Neural cell (in vitro differentiated cells): ENCODE measurements around the gene CLK3. TPM values are rescaled to one million over a fixed set of nuclear protein-coding genes. Genes with fewer than 3 reads are reported as not detected.

ENCODE experiments used
- H2AFZ ChIP-seq: fragments of 200-600, 300-800 bp; sonication (generic), shearing (Covaris generic); 2 replicates; pipeline ENCODE4 v1.6.0; 2014; ENCODE audit warnings: low read depth, mild to moderate bottlenecking, antibody characterized with exemption, low read length, moderate library complexity
- H3F3A ChIP-seq: fragments of 200-600 bp; shearing (Covaris generic); 2 replicates; pipeline ENCODE4 v1.6.1; 2016; ENCODE audit warnings: mild to moderate bottlenecking, moderate library complexity, mixed read lengths, antibody characterized with exemption, low read length; ENCODE audit not compliant: insufficient read depth, poor library complexity, severe bottlenecking
- H3K27ac ChIP-seq: fragments of 200-600, 300-800 bp; sonication (generic), shearing (Covaris generic); 2 replicates; pipeline ENCODE4 v1.5.1; 2014; ENCODE audit warnings: mild to moderate bottlenecking, low read length, moderate library complexity
- H3K27me3 ChIP-seq: fragments of 300-800, 200-600 bp; sonication (generic), shearing (Covaris generic); 2 replicates; pipeline ENCODE4 v1.6.0; 2014; ENCODE audit warnings: mild to moderate bottlenecking, low read depth, low read length, moderate library complexity; ENCODE audit not compliant: insufficient read depth
- H3K36me3 ChIP-seq: fragments of 300-800, 200-600 bp; sonication (generic), shearing (Covaris generic); 2 replicates; pipeline ENCODE4 v1.5.1; 2014; ENCODE audit warnings: mild to moderate bottlenecking, antibody characterized with exemption, low read length, moderate library complexity; ENCODE audit not compliant: insufficient read depth
- H3K4me2 ChIP-seq: fragments of 300-800, 200-600 bp; sonication (generic), shearing (Covaris generic); 2 replicates; pipeline ENCODE4 v1.6.0; 2014; ENCODE audit warnings: mild to moderate bottlenecking, low read length
- H3K4me3 ChIP-seq: fragments of 300-800, 200-600 bp; sonication (generic), shearing (Covaris generic); 2 replicates; pipeline ENCODE4 v1.5.1; 2014; ENCODE audit warnings: mild to moderate bottlenecking, low read length, moderate library complexity
- H3K79me2 ChIP-seq: fragments of 200-600 bp; shearing (Covaris generic); replicated peaks from 2 replicates; pipeline ENCODE4 v1.6.0; 2014; ENCODE audit warnings: mild to moderate bottlenecking, low read length, moderate library complexity; ENCODE audit not compliant: insufficient read depth
- H3K9ac ChIP-seq: fragments of 300-800, 200-600 bp; sonication (generic), shearing (Covaris generic); 2 replicates; pipeline ENCODE4 v1.6.1; 2016; ENCODE audit warnings: mild to moderate bottlenecking, low read length, mixed read lengths
- H3K9me2 ChIP-seq: fragments of 200-600 bp; shearing (Covaris generic); 2 replicates; pipeline ENCODE4 v1.6.1; 2016; ENCODE audit warnings: mild to moderate bottlenecking, low read length, mixed read lengths; ENCODE audit not compliant: insufficient read depth
- H3K9me3 ChIP-seq: fragments of 200-600, 300-800 bp; sonication (generic), shearing (Covaris generic); 2 replicates; pipeline ENCODE4 v1.6.1; 2016; ENCODE audit warnings: mild to moderate bottlenecking, mixed run types, low read length, moderate library complexity, mixed read lengths
- H4K20me1 ChIP-seq: fragments of 200-600 bp; shearing (Covaris generic); 2 replicates; pipeline ENCODE4 v1.6.1; 2016; ENCODE audit warnings: mild to moderate bottlenecking, mixed run types; ENCODE audit not compliant: insufficient read depth
- CTCF ChIP-seq: fragments of 450-650 bp; IDR thresholded peaks from 2 replicates; pipeline ENCODE4 v1.5.1; 2014; ENCODE audit warnings: antibody characterized with exemption, mild to moderate bottlenecking, moderate library complexity; ENCODE audit not compliant: poor library complexity, severe bottlenecking
- EP300 ChIP-seq: fragments of 450-650 bp; conservative IDR thresholded peaks from 2 replicates; pipeline ENCODE4 v1.6.1; 2014; ENCODE audit warnings: antibody characterized with exemption, mild to moderate bottlenecking, moderate library complexity; ENCODE audit not compliant: poor library complexity, severe bottlenecking
- EZH2 ChIP-seq: fragments of 200-600, 300-800 bp; shearing (Covaris generic), sonication (generic); IDR thresholded peaks from 2 replicates; pipeline ENCODE4 v1.6.1; 2014; ENCODE audit warnings: antibody characterized with exemption, low read length, borderline replicate concordance, mild to moderate bottlenecking; ENCODE audit not compliant: insufficient read depth, poor library complexity, severe bottlenecking
- MXI1 ChIP-seq: fragments of 450-650 bp; conservative IDR thresholded peaks from 2 replicates; pipeline ENCODE4 v1.6.1; 2014; ENCODE audit warnings: antibody characterized with exemption, mild to moderate bottlenecking; ENCODE audit not compliant: poor library complexity, severe bottlenecking
- POLR2AphosphoS5 ChIP-seq: IDR thresholded peaks from 2 replicates; pipeline ENCODE4 v1.6.1; 2012
- RAD21 ChIP-seq: fragments of 450-650 bp; conservative IDR thresholded peaks from 2 replicates; pipeline ENCODE4 v1.6.1; 2014; ENCODE audit warnings: antibody characterized with exemption, mild to moderate bottlenecking, moderate library complexity
- REST ChIP-seq: IDR thresholded peaks from 2 replicates; pipeline ENCODE4 v1.6.1; 2012; ENCODE audit warnings: borderline replicate concordance
- SMC3 ChIP-seq: fragments of 450-650 bp; conservative IDR thresholded peaks from 2 replicates; pipeline ENCODE4 v1.6.1; 2014; ENCODE audit warnings: antibody characterized with exemption, mild to moderate bottlenecking, moderate library complexity; ENCODE audit not compliant: poor library complexity
- TAF1 ChIP-seq: IDR thresholded peaks from 2 replicates; pipeline ENCODE4 v1.6.1; 2012; ENCODE audit warnings: low read depth
- polyA plus RNA-seq: library from polyadenylated mRNA; depleted of rRNA; stranded (reverse); fragments of >200 nt; gene quantifications from 2 replicates; pipeline ENCODE4 v1.2.3, GENCODE V29; 2014

CLK3 gene
- polyA plus RNA-seq, 1 donor from 2014 or later: 88.3 TPM

GRCh38 chr15:74664670-74665069 is 49.0 kb downstream of the CLK3 start:
- H3K9ac ChIP-seq: no peak overlapping the region
- H3K27me3 ChIP-seq: no peaks in the 10 kb centered on the region
- H3K4me3 ChIP-seq: no peak overlapping the region
- no peaks in the 10 kb centered on the region for H3K36me3 ChIP-seq
- no peaks in the 10 kb centered on the region for H3K9me3 ChIP-seq
- no peak overlapping the region for H2AFZ ChIP-seq
- H3F3A ChIP-seq: no peaks in the 10 kb centered on the region
- no peak overlapping the region for H3K4me2 ChIP-seq
- H3K9me2 ChIP-seq: no peaks in the 10 kb centered on the region
- H3K79me2 ChIP-seq: peaks cover 5% of the 10 kb centered on the region
- TF ChIP-seq CTCF (no peak), SMC3 (no peak), REST (no peak), EP300 (no peak), TAF1 (no peak), POLR2AphosphoS5 (no peak), RAD21 (no peak), EZH2 (no peak), MXI1 (no peak)
- no peak overlapping the region for H3K27ac ChIP-seq
- no peaks in the 10 kb centered on the region for H4K20me1 ChIP-seq

- Histone ChIP-seq H3K4me3 (no peak overlapping the region), H3F3A (no peaks in the 10 kb centered on the region), H3K27me3 (no peaks in the 10 kb centered on the region), H3K27ac (no peak overlapping the region), H3K79me2 (peaks cover 5% of the 10 kb centered on the region), H3K9ac (no peak overlapping the region), H2AFZ (no peak overlapping the region), H3K9me2 (no peaks in the 10 kb centered on the region), H3K9me3 (no peaks in the 10 kb centered on the region), H3K4me2 (no peak overlapping the region), H3K36me3 (no peaks in the 10 kb centered on the region), H4K20me1 (no peaks in the 10 kb centered on the region)
- TF ChIP-seq CTCF (no peak), EP300 (no peak), MXI1 (no peak), POLR2AphosphoS5 (no peak)
Measured at GRCh38 chr15:74667975-74668374, 52.3 kb downstream of the CLK3 start.
